Measurements from ENCODE around the gene HSPB9.
"Not testable (repeated sequence)": the region's sequence is repeated elsewhere in the genome, so short reads cannot be mapped to it uniquely, and the experiment has no call there.

Gene HSPB9

GRCh38 chr17:42120161-42120769, 2.3 kb upstream of the HSPB9 start:
- no peak for DNase-seq

GRCh38 chr17:42120770-42121769, 1.5 kb upstream of the HSPB9 start, which contains the start of gene KAT2A:
Gene KAT2A, minus strand, starts transcription at chr17:42121367. Its CDS starts 63 bp downstream, at chr17:42121304.
- no peak for DNase-seq

DNA sequence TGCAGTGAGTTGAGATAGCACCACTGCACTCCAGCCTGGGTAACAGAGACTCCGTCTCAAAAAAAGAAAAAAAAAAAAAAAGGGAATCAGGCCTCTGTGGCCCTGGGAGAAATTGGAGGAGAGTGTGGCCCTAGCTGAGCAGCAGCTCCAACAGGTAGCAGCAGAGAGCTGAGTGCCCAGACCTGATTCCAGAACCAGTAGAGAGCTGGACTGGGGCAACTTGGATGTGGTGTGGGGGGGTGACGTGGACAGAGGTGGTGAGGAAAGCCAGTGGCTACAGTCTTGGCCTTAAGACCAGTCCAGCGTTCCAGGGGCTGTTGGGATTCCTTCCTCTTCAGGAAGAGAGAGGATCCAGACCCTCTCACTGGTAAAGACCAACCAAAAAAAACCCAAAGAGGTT, 1.7 kb downstream of the HSPB9 start:
- no peak for DNase-seq

- DNase-seq, result no peak
Observed at GRCh38 chr17:42125565-42125964, 3.0 kb downstream of the HSPB9 start.

DNA sequence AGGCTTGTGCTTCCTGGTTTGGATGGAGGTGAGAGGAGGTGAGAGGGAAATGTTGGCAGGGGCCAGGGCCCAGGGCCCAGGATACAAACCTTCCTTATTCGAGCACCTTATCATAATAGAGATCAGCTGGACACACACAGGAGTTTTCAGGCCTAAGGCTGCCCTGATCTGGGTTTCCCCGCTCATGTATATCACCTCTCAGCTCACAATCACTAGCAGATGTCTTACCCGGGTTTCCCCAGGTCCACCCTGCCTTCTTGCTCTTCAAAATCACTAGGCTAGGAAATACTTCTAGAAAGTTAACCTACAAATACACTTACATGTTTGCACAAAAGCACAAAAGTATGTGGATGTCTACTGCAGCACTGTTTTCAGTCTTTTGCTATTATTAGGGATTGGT, 4.2 kb downstream of the HSPB9 start:
- DNase-seq, result no peak

DNA sequence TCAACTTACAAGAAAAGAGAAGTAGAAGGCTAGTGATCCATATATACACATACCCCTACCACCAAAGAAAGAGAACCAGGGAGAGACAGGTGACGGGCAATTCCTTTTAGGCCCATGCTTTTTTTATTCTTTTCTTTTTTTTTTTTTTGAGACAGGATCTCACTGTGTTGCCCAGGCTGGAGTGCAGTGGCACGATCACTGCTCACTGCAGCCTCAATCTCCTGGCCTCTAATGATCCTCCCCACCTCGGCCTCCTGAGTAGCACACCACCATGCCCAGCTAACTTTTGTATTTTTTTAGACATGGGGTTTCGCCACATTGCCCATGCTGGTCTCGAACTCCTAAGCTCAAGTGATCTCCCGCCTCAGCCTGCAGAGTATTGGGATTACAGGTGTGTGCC, 4.8 kb downstream of the HSPB9 start:
- no peak for DNase-seq

DNA sequence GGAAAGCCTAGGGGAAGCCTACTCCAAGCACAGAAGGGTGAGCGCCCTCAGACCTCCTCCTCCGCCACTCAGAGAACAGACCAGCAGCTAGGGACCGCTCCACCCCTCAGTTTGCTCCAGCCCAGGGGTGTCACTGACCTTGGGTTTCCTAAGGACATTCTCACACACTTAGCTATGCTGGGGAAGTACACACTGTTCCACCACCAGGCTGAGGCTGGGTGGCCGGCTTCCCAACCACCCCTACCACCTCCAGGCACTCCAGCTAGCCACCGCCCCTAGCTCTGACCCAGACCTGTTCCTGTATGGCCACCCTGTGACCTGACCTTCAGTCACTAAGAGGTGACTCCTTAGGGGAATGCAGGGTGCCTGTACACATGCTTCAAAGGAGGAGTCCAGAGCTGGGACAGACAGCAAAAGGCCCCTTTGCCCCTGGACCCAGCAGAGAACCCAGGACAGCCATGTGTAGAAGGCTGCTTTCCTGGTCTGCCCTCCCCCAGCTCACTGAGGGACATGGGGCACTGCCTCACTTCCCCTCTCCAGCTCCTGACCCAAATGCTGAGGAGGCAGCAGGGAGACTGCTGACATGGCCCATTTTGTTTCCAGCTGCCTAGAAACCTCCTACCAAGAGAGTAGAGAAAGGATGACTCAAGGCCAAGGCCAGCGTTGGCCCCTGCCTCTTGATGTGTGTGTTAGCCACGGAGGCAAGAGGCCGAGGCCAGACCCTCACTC, 6.7 kb downstream of the HSPB9 start:
- no peak for DNase-seq

DNA sequence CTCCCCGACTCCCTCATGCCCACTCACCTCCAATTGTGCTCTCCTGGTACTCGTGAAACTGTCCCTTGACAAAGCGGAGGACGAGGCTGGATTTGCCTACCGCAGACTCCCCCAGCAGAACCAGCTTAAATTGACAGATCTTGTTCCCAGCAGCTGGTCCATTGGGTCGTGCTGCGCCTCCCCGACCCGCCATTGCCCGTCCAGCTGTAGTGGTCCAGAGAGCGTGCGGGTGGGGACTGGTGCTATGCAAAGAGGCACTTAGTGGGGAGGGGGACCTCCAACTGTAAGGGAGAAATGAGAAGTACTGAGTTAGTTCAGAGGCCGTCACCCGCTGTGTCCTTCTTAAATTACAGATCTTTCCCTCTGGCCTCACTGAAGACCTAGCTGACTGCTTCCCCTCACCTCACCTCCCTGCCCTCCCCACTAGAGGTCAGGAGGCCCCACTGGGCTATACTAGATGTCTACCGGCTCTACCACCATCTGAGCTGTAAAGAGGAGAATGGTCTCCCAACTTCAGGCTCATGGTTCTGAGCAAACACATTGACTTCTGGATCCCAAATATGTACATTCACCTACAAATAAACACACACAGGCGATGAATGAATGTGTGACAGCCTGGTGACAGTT, 7.8 kb downstream of the HSPB9 start:
- DNase-seq, result no peak

- no peak for DNase-seq
Observed at GRCh38 chr17:42131232-42131631, 8.6 kb downstream of the HSPB9 start.

- no peak for DNase-seq
Observed at GRCh38 chr17:42131981-42132432, 9.4 kb downstream of the HSPB9 start.

DNA sequence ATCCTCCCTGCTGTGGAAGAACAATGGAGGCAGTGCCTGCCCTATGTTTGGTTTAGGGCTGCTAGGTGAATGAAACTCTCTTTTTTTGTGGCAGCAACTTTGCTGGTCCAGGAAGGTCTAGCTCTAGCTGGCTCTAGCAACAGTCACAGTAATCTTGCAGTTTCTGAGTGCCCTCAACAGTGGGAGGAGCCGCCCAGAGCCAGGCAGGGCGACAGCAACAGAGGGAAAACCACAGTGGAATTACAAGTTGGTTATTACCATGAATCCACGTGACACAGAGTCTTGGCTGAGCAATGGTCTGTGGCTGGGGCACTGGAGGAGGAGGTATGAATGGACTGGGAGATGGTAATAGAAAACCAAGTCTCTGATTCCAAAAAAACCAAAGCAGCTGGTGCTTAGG, 10.3 kb downstream of the HSPB9 start:
- DNase-seq, result no peak

- no peak for DNase-seq
Observed at GRCh38 chr17:42133461-42134041, 10.9 kb downstream of the HSPB9 start.

- no peak for DNase-seq
Observed at GRCh38 chr17:42135151-42135550, 12.5 kb downstream of the HSPB9 start.

GRCh38 chr17:42135664-42136653, 13.4 kb downstream of the HSPB9 start:
- DNase-seq, result no peak

DNA sequence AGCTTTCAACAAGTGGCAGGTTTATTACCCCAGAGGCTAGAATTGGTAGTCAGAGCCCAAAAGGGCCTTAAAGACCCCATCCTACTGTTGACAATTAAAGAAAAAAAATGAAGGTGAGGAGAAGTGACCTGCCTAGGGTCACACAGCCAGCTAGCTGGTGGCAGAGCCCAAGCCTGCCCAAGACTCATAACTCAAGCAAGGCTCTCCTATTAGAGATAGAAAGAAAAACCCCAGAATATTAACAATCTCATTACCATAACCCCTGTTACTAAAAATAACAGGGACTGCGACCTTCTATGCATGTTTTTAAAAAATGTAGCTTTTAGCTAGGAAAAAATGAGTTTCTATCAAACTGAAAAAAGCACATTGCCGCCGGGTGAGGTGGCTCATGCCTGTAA, 14.0 kb downstream of the HSPB9 start:
- DNase-seq, result no peak

DNA sequence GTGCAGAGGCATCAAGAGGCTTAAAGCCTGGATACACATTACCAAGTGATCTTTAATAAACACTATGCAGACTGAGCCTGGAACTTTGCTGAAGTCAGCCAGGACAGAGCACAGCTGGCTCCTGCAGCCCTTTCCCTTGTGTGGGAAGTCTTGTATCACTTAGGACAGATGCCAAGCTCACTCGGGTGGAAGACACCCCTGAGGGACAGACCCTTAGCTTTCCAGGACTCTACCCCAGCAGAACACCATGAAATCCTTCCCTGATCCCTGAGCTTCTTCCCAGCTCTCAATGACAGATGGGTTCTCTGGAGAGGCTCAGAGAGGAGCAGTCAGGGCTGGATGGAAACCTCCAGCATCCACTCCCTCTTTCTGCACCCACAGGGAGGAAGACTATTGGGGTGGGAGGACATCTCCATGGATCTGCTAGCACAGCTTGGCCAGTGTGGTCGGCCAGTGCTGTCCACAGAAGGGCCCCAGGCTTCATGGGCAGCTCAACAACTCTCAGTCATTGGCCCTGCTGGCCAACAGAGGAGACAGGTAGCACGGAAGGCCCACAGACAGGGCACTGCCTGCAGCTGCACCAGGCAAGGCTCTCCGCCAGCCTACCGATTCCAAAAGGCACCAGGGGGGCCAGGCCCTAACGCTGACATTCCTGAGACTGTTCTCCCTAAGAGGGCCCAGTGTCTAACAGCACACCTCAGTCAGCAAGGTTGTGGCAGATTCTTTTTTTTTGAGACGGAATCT, 16.3 kb downstream of the HSPB9 start:
- DNase-seq, result no peak

- DNase-seq, result not testable (repeated sequence)
Observed at GRCh38 chr17:42140690-42141089, 18.1 kb downstream of the HSPB9 start.

DNA sequence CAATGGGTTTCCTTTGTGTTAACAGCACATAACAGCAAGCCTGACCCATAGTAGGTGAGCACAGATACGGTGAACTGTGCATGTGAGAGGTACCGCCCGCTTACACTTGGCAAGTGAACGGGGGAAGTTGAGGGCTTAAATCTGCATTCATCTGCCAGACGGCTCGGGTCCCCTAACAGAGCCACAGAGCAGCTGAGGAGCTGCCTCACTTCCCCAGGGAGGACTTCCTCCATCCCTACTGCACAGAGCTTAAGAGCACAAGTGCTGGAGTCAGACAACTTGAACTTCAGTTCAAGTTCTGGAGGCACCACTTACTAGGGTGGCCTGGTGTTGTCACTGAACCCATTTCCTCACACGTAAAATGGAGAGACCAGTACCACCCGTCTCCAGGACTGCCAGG, 18.8 kb downstream of the HSPB9 start:
- no peak for DNase-seq

DNA sequence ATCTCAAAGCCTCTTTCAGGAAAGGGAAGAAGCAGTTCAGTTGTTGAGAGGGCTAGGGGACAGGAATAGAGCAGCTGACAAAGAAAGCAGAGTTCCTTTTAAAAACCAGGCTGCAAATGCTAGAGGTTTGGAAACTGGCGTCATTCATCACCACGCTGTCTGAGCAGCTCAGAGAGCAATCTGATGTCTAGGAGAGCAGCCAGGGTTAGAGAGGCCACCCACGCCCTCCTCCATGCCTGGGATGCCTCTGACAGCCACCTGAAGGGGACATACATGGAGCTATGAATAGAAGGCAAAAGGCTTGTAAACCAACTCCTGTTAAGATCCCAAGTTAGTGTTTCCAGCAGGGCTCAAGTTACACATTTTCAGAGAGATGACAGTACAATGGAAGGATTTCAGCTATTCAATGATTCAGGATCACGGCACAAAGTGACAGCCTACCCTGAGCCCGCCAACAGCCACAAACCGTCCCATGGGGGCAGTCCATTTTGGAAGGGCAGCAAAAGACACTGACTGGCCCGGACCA, 19.8 kb downstream of the HSPB9 start:
- no peak for DNase-seq

GRCh38 chr17:42143138-42143537, 20.5 kb downstream of the HSPB9 start:
- not testable (repeated sequence) for DNase-seq

Data from NCI-H1436 treated with DMSO at 0.1 percent for 48 hours (cell line).